Measurements from ENCODE around the gene SNX5.
A peak's percentile ranks its signal among the peaks of the same experiment; 100 is the strongest.

SNX5 gene

DNA sequence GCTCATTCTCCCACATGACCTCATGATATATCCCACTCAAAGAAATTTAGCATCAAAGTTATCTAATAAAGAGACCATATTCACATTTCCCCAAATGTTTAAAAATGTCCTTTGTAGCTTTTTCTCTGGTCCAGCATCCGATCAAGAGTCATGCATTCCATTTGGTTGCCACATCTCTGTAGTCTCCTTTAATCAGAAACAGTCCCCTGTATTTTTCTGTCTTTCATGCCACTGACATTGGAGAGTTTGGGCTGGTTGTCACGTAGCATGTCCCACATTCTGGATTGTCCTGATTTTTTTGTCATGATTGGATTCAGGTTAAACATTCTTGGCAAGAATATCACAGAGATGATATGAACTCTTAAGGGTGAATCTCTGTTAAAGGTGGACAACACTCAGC is 55.7 kb downstream of the SNX5 start:
- TF ChIP-seq PAX5 (IDR thresholded peaks at IDR 0.05; ENCODE audit: insufficient read depth, low read length, severe bottlenecking) = no peak
- no peak for TF ChIP-seq POU2F2 (IDR thresholded peaks at IDR 0.05; ENCODE audit: low read depth, low read length)
- TF ChIP-seq SPI1 (IDR thresholded peaks at IDR 0.05; ENCODE audit: low read depth, low read length) = no peak
- TF ChIP-seq POLR2AphosphoS5 (IDR thresholded peaks at IDR 0.05; ENCODE audit: low read depth, low read length) = no peak
- TF ChIP-seq TAF1 (IDR thresholded peaks at IDR 0.05; ENCODE audit: low read depth, low read length) = no peak
- no peak for TF ChIP-seq POLR2A (IDR thresholded peaks at IDR 0.05; ENCODE audit: low read depth, low read length)
- FAIRE-seq (no peak), DNase-seq (ENCODE audit: insufficient read length, low spot score) (no peak)

GRCh38 chr20:17911927-17912326 is 56.7 kb downstream of the SNX5 start:
- TF ChIP-seq SPI1 (IDR thresholded peaks at IDR 0.05; ENCODE audit: low read depth, low read length) = no peak
- no peak for TF ChIP-seq PAX5 (IDR thresholded peaks at IDR 0.05; ENCODE audit: insufficient read depth, low read length, severe bottlenecking)
- TF ChIP-seq POLR2A (IDR thresholded peaks at IDR 0.05; ENCODE audit: low read depth, low read length) = no peak
- TF ChIP-seq POLR2AphosphoS5 (IDR thresholded peaks at IDR 0.05; ENCODE audit: low read depth, low read length) = no peak
- no peak for TF ChIP-seq POU2F2 (IDR thresholded peaks at IDR 0.05; ENCODE audit: low read depth, low read length)
- no peak for TF ChIP-seq TAF1 (IDR thresholded peaks at IDR 0.05; ENCODE audit: low read depth, low read length)
- no peak for DNase-seq (ENCODE audit: insufficient read length, low spot score)
- FAIRE-seq = no peak

GRCh38 chr20:17910828-17911294 is 57.7 kb downstream of the SNX5 start:
- no peak for DNase-seq (ENCODE audit: insufficient read length, low spot score)
- no peak for TF ChIP-seq POLR2AphosphoS5 (IDR thresholded peaks at IDR 0.05; ENCODE audit: low read depth, low read length)
- TF ChIP-seq POU2F2 (IDR thresholded peaks at IDR 0.05; ENCODE audit: low read depth, low read length) = no peak
- TF ChIP-seq POLR2A (IDR thresholded peaks at IDR 0.05; ENCODE audit: low read depth, low read length) = no peak
- TF ChIP-seq TAF1 (IDR thresholded peaks at IDR 0.05; ENCODE audit: low read depth, low read length) = no peak
- no peak for FAIRE-seq

DNA sequence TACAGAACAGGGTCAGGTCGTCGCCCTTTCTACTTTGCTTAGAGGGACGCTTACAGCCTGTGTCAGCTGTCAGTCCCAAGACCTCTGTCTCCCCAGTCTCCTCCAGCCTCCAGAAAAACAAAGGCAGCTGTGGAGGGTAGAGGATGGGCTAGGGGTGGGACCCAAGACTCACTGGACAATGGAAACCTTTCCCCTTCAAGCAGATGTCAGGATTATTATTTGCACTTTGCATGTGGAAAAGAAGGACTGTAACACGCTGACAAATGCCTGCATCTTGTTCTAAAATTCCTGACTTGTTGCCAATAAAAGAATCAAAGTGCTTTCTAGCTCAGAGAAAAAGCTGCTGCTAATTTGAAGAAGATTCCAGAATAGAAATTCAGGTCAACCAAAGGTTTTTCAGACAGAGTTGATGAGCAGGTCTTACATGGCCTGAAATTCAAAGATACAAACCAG is 58.7 kb downstream of the SNX5 start:
- DNase-seq (ENCODE audit: insufficient read length, low spot score) (no peak), FAIRE-seq (no peak)
- TF ChIP-seq SPI1 (IDR thresholded peaks at IDR 0.05; ENCODE audit: low read depth, low read length) (no peak), POLR2AphosphoS5 (IDR thresholded peaks at IDR 0.05; ENCODE audit: low read depth, low read length) (no peak), POU2F2 (IDR thresholded peaks at IDR 0.05; ENCODE audit: low read depth, low read length) (no peak), POLR2A (IDR thresholded peaks at IDR 0.05; ENCODE audit: low read depth, low read length) (no peak), TAF1 (IDR thresholded peaks at IDR 0.05; ENCODE audit: low read depth, low read length) (no peak), PAX5 (IDR thresholded peaks at IDR 0.05; ENCODE audit: insufficient read depth, low read length, severe bottlenecking) (no peak)

DNA sequence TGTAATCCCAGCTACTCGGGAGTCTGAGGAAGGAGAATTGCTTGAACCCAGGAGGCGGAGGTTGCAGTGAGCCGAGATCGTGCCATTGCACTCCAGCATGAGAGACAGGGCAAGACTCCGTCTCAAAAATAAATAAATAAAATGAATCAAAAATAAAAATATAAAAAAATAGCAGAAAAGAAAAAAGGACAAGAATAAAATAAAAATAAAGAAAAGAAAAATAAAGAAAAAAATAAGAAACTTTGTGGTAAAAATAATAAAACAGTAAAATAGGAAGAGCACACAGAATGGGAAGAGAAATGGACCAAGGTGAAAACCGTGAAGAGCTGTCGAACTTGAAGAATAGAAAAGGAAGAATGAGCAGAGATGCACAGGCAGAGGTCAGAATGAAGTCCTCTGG is 63.0 kb downstream of the SNX5 start:
- DNase-seq (ENCODE audit: insufficient read length, low spot score) = no peak
- TF ChIP-seq TAF1 (IDR thresholded peaks at IDR 0.05; ENCODE audit: low read depth, low read length) = no peak
- TF ChIP-seq SPI1 (IDR thresholded peaks at IDR 0.05; ENCODE audit: low read depth, low read length) = no peak
- TF ChIP-seq PAX5 (IDR thresholded peaks at IDR 0.05; ENCODE audit: insufficient read depth, low read length, severe bottlenecking) = no peak
- TF ChIP-seq POLR2A (IDR thresholded peaks at IDR 0.05; ENCODE audit: low read depth, low read length) = no peak
- TF ChIP-seq POU2F2 (IDR thresholded peaks at IDR 0.05; ENCODE audit: low read depth, low read length) = no peak
- TF ChIP-seq POLR2AphosphoS5 (IDR thresholded peaks at IDR 0.05; ENCODE audit: low read depth, low read length) = no peak
- no peak for FAIRE-seq

GRCh38 chr20:17904027-17904426 is 64.6 kb downstream of the SNX5 start:
- FAIRE-seq = peak; percentile 95
- peak; percentile 96 for TF ChIP-seq POU2F2 (IDR thresholded peaks at IDR 0.05; ENCODE audit: low read depth, low read length)
- TF ChIP-seq SPI1 (IDR thresholded peaks at IDR 0.05; ENCODE audit: low read depth, low read length) = no peak
- no peak for DNase-seq (ENCODE audit: insufficient read length, low spot score)

- FAIRE-seq (no peak), DNase-seq (ENCODE audit: insufficient read length, low spot score) (no peak)
- TF ChIP-seq PAX5 (IDR thresholded peaks at IDR 0.05; ENCODE audit: insufficient read depth, low read length, severe bottlenecking) = no peak
- no peak for TF ChIP-seq POLR2A (IDR thresholded peaks at IDR 0.05; ENCODE audit: low read depth, low read length)
- TF ChIP-seq POU2F2 (IDR thresholded peaks at IDR 0.05; ENCODE audit: low read depth, low read length) = no peak
- no peak for TF ChIP-seq POLR2AphosphoS5 (IDR thresholded peaks at IDR 0.05; ENCODE audit: low read depth, low read length)
- no peak for TF ChIP-seq SPI1 (IDR thresholded peaks at IDR 0.05; ENCODE audit: low read depth, low read length)
- no peak for TF ChIP-seq TAF1 (IDR thresholded peaks at IDR 0.05; ENCODE audit: low read depth, low read length)
Observed at GRCh38 chr20:17902531-17903083, 66.0 kb downstream of the SNX5 start.

- TF ChIP-seq TAF1 (IDR thresholded peaks at IDR 0.05; ENCODE audit: low read depth, low read length) = no peak
- TF ChIP-seq PAX5 (IDR thresholded peaks at IDR 0.05; ENCODE audit: insufficient read depth, low read length, severe bottlenecking) = no peak
- no peak for TF ChIP-seq SPI1 (IDR thresholded peaks at IDR 0.05; ENCODE audit: low read depth, low read length)
- no peak for TF ChIP-seq POLR2A (IDR thresholded peaks at IDR 0.05; ENCODE audit: low read depth, low read length)
- FAIRE-seq = no peak
Observed at GRCh38 chr20:17901971-17902370, 66.6 kb downstream of the SNX5 start.

DNA sequence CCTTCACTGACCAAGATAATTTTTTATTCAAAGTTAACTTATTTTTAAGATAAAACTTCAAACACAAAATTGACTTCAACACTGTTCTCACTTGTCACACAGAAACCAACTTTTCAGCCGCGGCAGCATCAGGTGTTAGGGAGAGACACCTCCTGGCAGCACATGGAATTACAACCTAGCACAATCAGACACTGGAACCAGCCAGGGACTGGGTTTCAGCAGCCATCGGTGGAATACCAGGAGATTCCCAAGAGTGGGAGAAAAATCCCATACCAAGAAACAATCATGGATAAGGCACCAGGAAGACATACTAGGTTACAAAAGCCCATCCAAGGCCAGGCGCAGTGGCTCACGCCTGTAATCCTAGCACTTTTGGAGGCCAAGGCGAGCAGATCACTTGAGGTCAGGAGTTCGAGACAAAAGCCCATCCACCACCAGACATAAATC is 70.0 kb downstream of the SNX5 start:
- FAIRE-seq (peak; percentile 87), DNase-seq (ENCODE audit: insufficient read length, low spot score) (no peak)
- TF ChIP-seq POLR2AphosphoS5 (IDR thresholded peaks at IDR 0.05; ENCODE audit: low read depth, low read length) = no peak
- no peak for TF ChIP-seq PAX5 (IDR thresholded peaks at IDR 0.05; ENCODE audit: insufficient read depth, low read length, severe bottlenecking)
- TF ChIP-seq SPI1 (IDR thresholded peaks at IDR 0.05; ENCODE audit: low read depth, low read length) = no peak
- TF ChIP-seq POLR2A (IDR thresholded peaks at IDR 0.05; ENCODE audit: low read depth, low read length) = no peak
- TF ChIP-seq POU2F2 (IDR thresholded peaks at IDR 0.05; ENCODE audit: low read depth, low read length) = no peak
- TF ChIP-seq TAF1 (IDR thresholded peaks at IDR 0.05; ENCODE audit: low read depth, low read length) = no peak

More at GRCh38 chr20:17901971-17902370, 66.6 kb downstream of the SNX5 start:
- DNase-seq (ENCODE audit: insufficient read length, low spot score) = no peak

Data from GM12891 (cell line).